GM23248 (cell line): ENCODE results near the gene CPNE4. TPM values are rescaled to one million over a fixed set of nuclear protein-coding genes. Genes with fewer than 3 reads are reported as not detected.

Source experiments
- DNase-seq: peaks from one replicate; pipeline ENCODE4 v3.0.0-alpha.2; 2015
- H2AFZ ChIP-seq: fragments of 200-600 bp; sonication (generic); 2 replicates; pipeline ENCODE4 v1.6.1; 2016; ENCODE audit warnings: antibody characterized with exemption
- H3F3A ChIP-seq: fragments of 200-600 bp; sonication (generic); 2 replicates; pipeline ENCODE4 v1.6.1; 2016; ENCODE audit warnings: mild to moderate bottlenecking, antibody characterized with exemption, mixed run types; ENCODE audit not compliant: insufficient read depth
- H3K27ac ChIP-seq: fragments of 200-600 bp; sonication (generic); 2 replicates; pipeline ENCODE4 v1.5.1; 2016; ENCODE audit warnings: mild to moderate bottlenecking
- H3K27me3 ChIP-seq: fragments of 200-600 bp; sonication (generic); replicated peaks from 2 replicates; pipeline ENCODE4 v1.6.1; 2016; ENCODE audit warnings: mild to moderate bottlenecking; ENCODE audit not compliant: insufficient read depth
- H3K36me3 ChIP-seq: fragments of 200-600 bp; sonication (generic); 2 replicates; pipeline ENCODE4 v1.6.1; 2016; ENCODE audit warnings: low read depth, mild to moderate bottlenecking
- H3K4me1 ChIP-seq: fragments of 200-600 bp; sonication (generic); 2 replicates; pipeline ENCODE4 v1.6.1; 2016; ENCODE audit warnings: mild to moderate bottlenecking; ENCODE audit not compliant: insufficient read depth
- H3K4me2 ChIP-seq: fragments of 200-600 bp; sonication (generic); one replicate; pipeline ENCODE4 v1.6.1; 2016; ENCODE audit warnings: mild to moderate bottlenecking; ENCODE audit not compliant: unreplicated experiment
- H3K4me3 ChIP-seq: fragments of 200-600 bp; sonication (generic); 2 replicates; pipeline ENCODE4 v1.5.1; 2016; ENCODE audit warnings: mild to moderate bottlenecking
- H3K79me2 ChIP-seq: fragments of 200-600 bp; sonication (generic); 2 replicates; pipeline ENCODE4 v1.6.1; 2016; ENCODE audit warnings: mild to moderate bottlenecking; ENCODE audit not compliant: insufficient read depth
- H3K9ac ChIP-seq: fragments of 200-600 bp; sonication (generic); 2 replicates; pipeline ENCODE4 v1.6.1; 2016; ENCODE audit warnings: mild to moderate bottlenecking
- H3K9me2 ChIP-seq: fragments of 200-600 bp; sonication (generic); 2 replicates; pipeline ENCODE4 v1.6.1; 2016; ENCODE audit warnings: mixed run types, mild to moderate bottlenecking, moderate library complexity; ENCODE audit not compliant: insufficient read depth
- H3K9me3 ChIP-seq: fragments of 200-600 bp; sonication (generic); one replicate; pipeline ENCODE4 v1.6.1; 2017; ENCODE audit warnings: low read depth
- H4K20me1 ChIP-seq: fragments of 200-600 bp; sonication (generic); 2 replicates; pipeline ENCODE4 v1.6.0; 2016; ENCODE audit not compliant: insufficient read depth
- EZH2 ChIP-seq: fragments of 200-600 bp; sonication (generic); IDR thresholded peaks from 2 replicates; pipeline ENCODE4 v1.6.1; 2018; ENCODE audit warnings: antibody characterized with exemption, mild to moderate bottlenecking; ENCODE audit not compliant: insufficient read depth, poor library complexity, severe bottlenecking
- EZH2phosphoT487 ChIP-seq: fragments of 200-600 bp; sonication (generic); IDR thresholded peaks from 2 replicates; pipeline ENCODE4 v1.6.1; 2018; ENCODE audit warnings: antibody characterized with exemption, moderate library complexity, mild to moderate bottlenecking, low read depth; ENCODE audit not compliant: insufficient read depth
- WGBS, 2 experiments: methylation state at CpG; one replicate each; pipeline ENCODE4 v1.1.6; 2015 to 2017; ENCODE audit warnings: low lambda C conversion rate in 2 of 2, low coverage in 1 of 2; ENCODE audit errors: missing lambda C conversion rate in 2 of 2; 5-methylcytosine and 5-hydroxymethylcytosine counted together
- in situ Hi-C: fragments of 300-500 bp; cut with MboI; formaldehyde crosslinking; loops from 2 replicates; pipeline ENCODE4 v1.15.0; 2020
- polyA plus RNA-seq: library from polyadenylated mRNA; unstranded; fragments of >200 nt; fragmentation: Nextera tagmentation; extraction: Ambion mirVana; gene quantifications from 2 replicates; pipeline ENCODE4 v1.2.1, GENCODE V29; 2016
- total RNA-seq: library from RNA; depleted of rRNA; stranded (reverse); fragments of >200 nt; shearing (Covaris generic); gene quantifications from 2 replicates; pipeline ENCODE4 v1.2.3, GENCODE V29; 2014

The CPNE4 gene
- total and polyA plus RNA-seq, 2 experiments from 2014 or later: 0.11 to 0.44 TPM

GRCh38 chr3:131605916-131606315, 428.9 kb downstream of the CPNE4 start:
- Histone ChIP-seq H3K36me3 (no peaks in the 10 kb centered on the region), H4K20me1 (no peaks in the 10 kb centered on the region), H3K27ac (no peak overlapping the region), H3K79me2 (no peaks in the 10 kb centered on the region), H3K9me2 (no peaks in the 10 kb centered on the region), H3K9ac (no peak overlapping the region), H2AFZ (no peak overlapping the region), H3K9me3 (no peaks in the 10 kb centered on the region), H3K4me2 (no peak overlapping the region), H3K27me3 (no peaks in the 10 kb centered on the region), H3K4me3 (no peak overlapping the region), H3F3A (no peaks in the 10 kb centered on the region), H3K4me1 (peaks cover 10% of the 10 kb centered on the region)
- WGBS, 2 experiments: 32 to 33% methylated on average over 2 of the region's 2 CpGs
- no peak for DNase-seq
- in situ Hi-C loops: no loop called here
- no peak for TF ChIP-seq EZH2
- TF ChIP-seq EZH2phosphoT487: no peak

- Histone ChIP-seq H2AFZ (no peak overlapping the region), H3F3A (no peaks in the 10 kb centered on the region), H3K4me2 (no peak overlapping the region), H3K4me3 (no peak overlapping the region), H3K9ac (no peak overlapping the region), H4K20me1 (no peaks in the 10 kb centered on the region), H3K36me3 (no peaks in the 10 kb centered on the region), H3K27me3 (no peaks in the 10 kb centered on the region), H3K79me2 (no peaks in the 10 kb centered on the region), H3K9me2 (no peaks in the 10 kb centered on the region), H3K4me1 (no peaks in the 10 kb centered on the region), H3K27ac (no peak overlapping the region), H3K9me3 (no peaks in the 10 kb centered on the region)
- in situ Hi-C loops: no loop called here
- no peak for TF ChIP-seq EZH2
- no peak for TF ChIP-seq EZH2phosphoT487
- peak; percentile 16 for DNase-seq
Measured at GRCh38 chr3:131602011-131602779, 432.6 kb downstream of the CPNE4 start.

- no peak overlapping the region for H2AFZ ChIP-seq
- no peak overlapping the region for H3K9ac ChIP-seq
- H3K36me3 ChIP-seq: no peaks in the 10 kb centered on the region
- no peaks in the 10 kb centered on the region for H3K27me3 ChIP-seq
- TF ChIP-seq EZH2phosphoT487: no peak
- TF ChIP-seq EZH2: no peak
- H3K4me2 ChIP-seq: no peak overlapping the region
- H3K9me2 ChIP-seq: no peaks in the 10 kb centered on the region
- no peak overlapping the region for H3K4me3 ChIP-seq
- no peak overlapping the region for H3K27ac ChIP-seq
- no peaks in the 10 kb centered on the region for H3K79me2 ChIP-seq
- H3K9me3 ChIP-seq: no peaks in the 10 kb centered on the region
- no peaks in the 10 kb centered on the region for H3F3A ChIP-seq
- no peaks in the 10 kb centered on the region for H3K4me1 ChIP-seq
- H4K20me1 ChIP-seq: no peaks in the 10 kb centered on the region
- no peak for DNase-seq
- in situ Hi-C loops: no loop called here
- 50 to 53% methylated on average over 1 of the region's 1 CpG for WGBS, 2 experiments
Measured at GRCh38 chr3:131597816-131598215, 437.0 kb downstream of the CPNE4 start.

GRCh38 chr3:131596884-131597283, 437.9 kb downstream of the CPNE4 start:
- no peak overlapping the region for H2AFZ ChIP-seq
- TF ChIP-seq EZH2 (no peak), EZH2phosphoT487 (no peak)
- no peak overlapping the region for H3K4me3 ChIP-seq
- no peak overlapping the region for H3K27ac ChIP-seq
- H4K20me1 ChIP-seq: no peaks in the 10 kb centered on the region
- no peaks in the 10 kb centered on the region for H3F3A ChIP-seq
- H3K4me2 ChIP-seq: no peak overlapping the region
- no peaks in the 10 kb centered on the region for H3K79me2 ChIP-seq
- H3K9ac ChIP-seq: no peak overlapping the region
- no peaks in the 10 kb centered on the region for H3K9me2 ChIP-seq
- no peaks in the 10 kb centered on the region for H3K36me3 ChIP-seq
- DNase-seq: peak; percentile 11
- in situ Hi-C loops: no loop called here
- no peaks in the 10 kb centered on the region for H3K9me3 ChIP-seq
- H3K4me1 ChIP-seq: peaks cover 1% of the 10 kb centered on the region; the same call in 1 of the 2 replicates
- no peaks in the 10 kb centered on the region for H3K27me3 ChIP-seq
- WGBS, 2 experiments: 65 to 83% methylated on average over 1 of the region's 1 CpG
